NK-92 (cell line): ENCODE results near the gene AK3.

ENCODE experiments used
- DNase-seq: peaks from one replicate; lab custom pipeline; 2025; ENCODE audit not compliant: unreplicated experiment; lab: John Stamatoyannopoulos, UW

The AK3 gene

DNA sequence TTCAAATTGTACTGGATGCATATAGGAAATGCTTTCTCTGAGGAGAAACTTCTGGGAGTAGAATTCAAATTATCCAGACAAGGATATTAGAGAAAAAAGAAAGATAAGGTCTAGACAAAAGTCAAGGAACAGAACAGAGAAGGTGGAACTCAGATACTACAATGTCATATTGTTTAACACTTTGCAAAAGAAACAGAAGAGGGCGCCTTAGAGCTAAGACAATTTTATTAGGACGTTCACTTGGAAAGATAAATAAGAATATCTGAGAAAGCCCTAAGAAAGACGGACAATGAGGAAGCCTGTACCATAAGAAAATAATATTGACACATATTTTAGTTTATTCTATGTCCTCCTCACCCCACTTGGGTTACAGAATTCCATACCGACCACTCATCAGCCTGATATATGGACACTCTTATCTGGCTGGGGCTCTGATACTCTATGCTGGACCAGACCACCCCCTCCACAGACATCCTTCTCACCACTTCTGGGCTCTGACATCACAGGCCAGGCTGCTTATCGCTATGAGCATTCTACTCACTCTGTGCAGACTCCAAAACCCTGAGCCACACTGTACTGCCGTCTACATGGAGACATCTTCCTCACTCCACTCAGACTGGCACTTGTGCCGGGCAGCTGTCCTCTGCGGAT lies 9.1 kb upstream of the AK3 start:
- no peak for DNase-seq

- no peak for DNase-seq
These were observed 7.6 kb upstream of the AK3 start for GRCh38 chr9:4748612-4749011.

- no peak for DNase-seq
These were observed 5.5 kb upstream of the AK3 start for GRCh38 chr9:4746278-4747030.

DNA sequence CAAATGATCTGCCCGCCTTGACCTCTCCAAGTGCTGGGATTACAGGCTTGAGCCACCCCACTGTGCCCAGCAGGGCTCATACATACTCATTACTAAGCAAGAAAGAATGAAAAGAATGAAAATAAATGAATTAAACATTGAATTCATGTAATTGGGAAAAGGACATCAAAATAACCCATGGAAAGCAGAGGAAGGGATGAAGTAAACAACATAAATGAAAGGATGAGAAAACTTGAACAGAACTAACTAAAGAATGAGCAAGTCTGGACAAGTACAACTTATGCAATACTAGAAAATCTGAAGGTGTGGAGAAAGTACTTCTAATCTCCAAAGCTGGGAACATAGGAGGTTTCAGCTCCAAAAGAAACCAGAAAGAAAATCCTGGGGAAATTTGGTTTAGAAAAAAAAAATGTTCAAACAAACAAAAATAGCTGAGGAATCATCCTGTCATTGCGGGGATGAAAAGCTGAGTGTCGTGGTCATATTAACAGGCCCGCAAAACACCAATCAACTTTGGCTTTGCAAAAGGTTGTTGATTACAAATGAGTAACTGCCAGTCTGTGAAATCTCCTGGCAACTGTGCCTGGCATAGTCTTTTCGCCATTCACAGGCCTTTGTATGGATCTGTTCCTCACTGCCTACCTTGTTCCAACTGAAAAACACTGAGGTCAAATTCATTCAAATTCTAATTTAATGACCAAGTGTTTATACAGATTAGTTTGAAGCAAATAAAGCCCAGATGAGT lies 2.3 kb upstream of the AK3 start:
- no peak for DNase-seq

DNA sequence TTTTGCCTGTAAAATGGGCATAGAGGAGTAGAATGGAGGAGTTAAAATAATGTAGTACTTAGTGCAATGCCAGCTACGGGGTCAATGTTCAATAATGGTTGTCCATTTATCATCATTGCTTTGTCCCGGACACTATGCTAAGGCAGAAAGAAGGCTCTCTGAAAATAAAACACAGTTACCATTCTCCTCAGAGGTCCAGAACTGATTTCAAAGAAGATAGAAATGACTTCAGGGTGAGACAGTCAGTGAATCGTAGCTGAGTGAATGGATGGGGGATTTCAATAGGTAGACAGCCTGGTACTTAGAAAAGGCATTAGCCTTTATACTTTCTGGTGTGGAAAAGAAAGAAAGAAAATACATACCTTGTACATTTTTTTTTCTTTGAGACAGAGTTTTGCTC lies 1.2 kb upstream of the AK3 start:
- no peak for DNase-seq

DNA sequence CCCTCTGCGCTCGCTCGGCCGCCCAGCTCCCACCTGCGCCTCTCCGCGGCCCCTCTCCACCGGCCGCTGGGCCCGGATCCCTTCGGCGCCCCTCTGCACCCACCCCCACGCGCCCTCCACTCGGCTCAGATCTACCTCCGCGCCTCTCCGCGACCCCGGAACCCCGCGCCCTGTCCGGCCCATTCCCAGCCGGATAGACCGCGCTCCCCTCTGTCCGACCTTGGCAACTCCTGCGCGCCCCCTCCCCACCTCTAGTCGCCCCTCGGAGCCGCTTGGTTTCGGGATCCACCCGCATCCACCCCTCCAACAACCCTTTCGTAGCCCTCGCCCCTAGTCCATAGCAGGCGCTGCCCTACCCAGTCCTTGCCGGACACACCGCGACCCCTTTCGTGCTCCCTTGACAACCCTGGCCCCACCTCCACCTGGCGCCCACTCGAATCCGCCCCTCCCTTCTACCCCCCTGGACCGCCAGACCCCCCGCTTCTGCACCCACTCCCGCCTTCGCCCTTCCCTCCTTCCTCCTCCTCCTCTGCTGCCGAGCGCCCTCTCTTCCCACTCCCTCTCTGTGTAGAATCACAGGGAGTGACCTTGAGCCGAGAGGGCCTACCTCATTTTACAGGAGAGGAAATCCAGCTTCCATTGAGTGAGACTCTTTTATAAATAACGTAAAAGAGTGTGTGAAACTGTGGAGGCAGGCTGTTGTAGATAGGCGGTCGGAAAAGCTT lies 525 bp upstream of the AK3 start:
- no peak for DNase-seq

GRCh38 chr9:4740388-4740637 lies 689 bp downstream of the AK3 start:
- no peak for DNase-seq

- no peak for DNase-seq
These were observed 1.2 kb downstream of the AK3 start for GRCh38 chr9:4739587-4740387.

DNA sequence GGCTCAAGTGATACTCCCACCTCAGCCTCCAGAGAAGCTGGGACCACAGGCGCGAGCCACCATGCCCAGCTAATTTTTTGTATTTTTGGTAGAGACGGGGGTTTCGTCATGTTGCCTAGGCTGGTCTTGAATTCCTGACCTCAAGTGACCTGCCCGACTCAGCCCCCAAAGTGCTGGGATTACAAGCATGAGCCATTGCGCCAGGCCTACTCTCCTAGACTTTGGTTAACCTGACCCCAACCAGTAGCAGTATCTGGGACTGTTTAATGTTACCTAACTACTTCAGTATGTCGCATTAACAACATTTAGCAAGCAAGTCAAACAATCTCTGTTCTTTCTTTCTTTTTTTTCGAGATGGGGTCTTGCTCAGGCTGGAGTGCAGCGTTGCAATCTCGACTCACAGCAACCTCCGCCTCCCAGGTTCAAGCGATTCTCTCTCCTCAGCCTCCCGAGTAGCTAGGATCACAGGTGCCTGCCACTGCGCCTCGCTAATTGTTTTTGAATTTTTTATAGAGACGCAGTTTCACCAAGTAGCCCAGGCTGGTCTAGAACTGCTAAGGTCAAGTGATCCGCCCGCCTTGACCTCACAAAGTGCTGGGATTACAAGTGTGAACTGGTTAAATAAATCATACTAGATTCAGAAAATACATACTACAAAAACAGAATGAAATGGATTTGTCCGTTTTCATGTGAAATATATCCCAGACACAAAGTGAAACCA lies 2.0 kb downstream of the AK3 start:
- DNase-seq: no peak

DNA sequence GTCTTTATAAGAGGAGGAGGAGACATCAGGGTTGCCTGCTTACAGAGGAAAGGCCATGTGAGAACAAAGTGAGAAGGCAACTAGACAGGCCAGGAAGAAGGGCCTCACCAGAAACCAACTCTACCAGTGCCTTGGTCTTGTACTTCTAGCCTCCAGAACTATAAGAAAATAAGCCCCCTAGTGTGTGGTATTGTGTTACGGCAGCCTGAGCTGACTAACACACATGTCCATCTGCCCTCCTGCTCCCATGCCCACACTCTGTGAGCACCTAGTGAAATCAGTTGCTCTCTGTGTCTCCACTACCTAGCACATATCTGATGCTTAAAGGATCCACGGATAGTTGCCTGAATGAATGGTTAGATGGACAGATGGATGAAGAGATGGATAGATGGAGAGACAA lies 6.9 kb downstream of the AK3 start:
- no peak for DNase-seq

GRCh38 chr9:4732890-4733289 lies 8.1 kb downstream of the AK3 start:
- no peak for DNase-seq

- no peak for DNase-seq
These were observed 13.4 kb downstream of the AK3 start for GRCh38 chr9:4727593-4727992.

GRCh38 chr9:4725706-4726442 lies 15.1 kb downstream of the AK3 start:
- DNase-seq: no peak

GRCh38 chr9:4721736-4722135 lies 19.3 kb downstream of the AK3 start:
- DNase-seq: no peak

GRCh38 chr9:4718911-4719310 lies 22.1 kb downstream of the AK3 start:
- no peak for DNase-seq

DNA sequence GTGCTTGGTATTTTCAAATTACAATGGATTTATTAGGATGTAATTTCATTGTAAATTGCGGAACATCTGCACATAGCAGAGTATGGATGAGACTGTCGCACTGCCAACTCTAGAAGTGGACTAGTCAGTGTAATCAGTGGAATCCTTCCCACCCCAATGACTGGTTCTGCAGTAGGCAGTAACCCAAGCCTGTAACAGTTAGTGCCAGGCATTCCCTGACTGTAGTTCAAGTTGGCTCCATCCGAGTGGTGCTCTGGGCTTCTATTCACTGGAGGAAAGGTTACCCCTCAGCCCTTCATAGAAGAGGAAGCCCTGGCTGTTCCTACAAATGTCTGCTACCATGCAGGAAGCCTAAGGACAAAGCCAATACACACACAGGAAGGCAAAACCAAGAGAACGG lies 23.2 kb downstream of the AK3 start:
- no peak for DNase-seq

DNA sequence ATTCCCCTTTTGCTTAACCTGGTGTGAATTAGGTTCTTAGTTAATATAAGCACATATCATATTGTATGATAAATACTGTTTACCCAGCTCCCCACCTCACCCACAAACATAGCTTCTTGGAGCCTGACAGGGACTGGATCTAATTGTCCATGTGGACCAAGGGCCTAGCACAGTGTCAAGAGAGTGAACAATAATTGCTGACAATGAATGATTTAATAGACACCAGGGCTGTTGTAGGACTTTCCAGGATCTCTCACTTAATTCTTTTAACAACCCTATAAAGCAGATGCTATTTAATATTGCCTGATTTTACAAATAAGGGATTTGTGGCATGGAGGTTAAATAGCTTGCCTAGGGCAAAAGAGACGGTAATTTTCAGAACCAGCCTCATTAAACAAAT lies 24.8 kb downstream of the AK3 start:
- DNase-seq: no peak

GRCh38 chr9:4714266-4715016 lies 26.6 kb downstream of the AK3 start:
- no peak for DNase-seq

- DNase-seq: no peak
These were observed 27.2 kb downstream of the AK3 start for GRCh38 chr9:4713849-4714248.
